ENCODE data around the gene MDGA2. TPM values are rescaled to one million over a fixed set of nuclear protein-coding genes. Genes with fewer than 3 reads are reported as not detected.

MDGA2 gene
- total RNA-seq, 1 experiment from 2014 or later = not detected

- ATAC-seq = no peak
- Histone ChIP-seq H3K79me2 (ENCODE audit: insufficient read depth, low read length) (no peaks in the 10 kb centered on the region), H3K9ac (ENCODE audit: low read length) (no peak overlapping the region), H3K27ac (ENCODE audit: low read depth, low read length) (no peak overlapping the region), H3K4me2 (ENCODE audit: low read length) (no peak overlapping the region), H2AFZ (ENCODE audit: low read depth, low read length, poor library complexity, severe bottlenecking) (no peak overlapping the region), H3K36me3 (ENCODE audit: control insufficient read depth in 1 of 2, insufficient read depth in 2 of 2, low read length in 2 of 2) (no peaks in the 10 kb centered on the region), H3K4me3 (replicated peaks in 1 of 2; ENCODE audit: low read depth in 1 of 2, low read length in 2 of 2) (no peak overlapping the region), H3K9me2 (ENCODE audit: insufficient read depth) (no peaks in the 10 kb centered on the region), H3K4me1 (ENCODE audit: control insufficient read depth in 1 of 2, insufficient read depth in 2 of 2, low read length in 2 of 2) (no peaks in the 10 kb centered on the region), H3K27me3 (ENCODE audit: insufficient read depth, low read length) (no peaks in the 10 kb centered on the region), H3K9me3 (ENCODE audit: control insufficient read depth in 1 of 2, insufficient read depth in 1 of 2, low read depth in 1 of 2, low read length in 2 of 2) (no peaks in the 10 kb centered on the region), H4K20me1 (ENCODE audit: insufficient read depth) (no peaks in the 10 kb centered on the region)
- ChIA-PET POLR2A (no interaction called here), RAD21 (ENCODE audit: low non-redundant PET in 1 of 2, low total read pairs in 2 of 2, uncharacterized antibody in 2 of 2, unreplicated experiment in 2 of 2) (interaction anchor here in 1 of 2 experiments (0.6 kb wide), 1 partner anchor 890 kb away, joined by 5 read pairs; no protein-coding TSS in a partner anchor), CTCF (no interaction called here)
- TF ChIP-seq MAX (IDR thresholded peaks at IDR 0.05) (no peak), FOSL1 (IDR thresholded peaks at IDR 0.05; ENCODE audit: low read depth) (no peak), ZNF274 (IDR thresholded peaks at IDR 0.05; ENCODE audit: low read depth, low read length) (no peak), REST (IDR thresholded peaks at IDR 0.05; ENCODE audit: low read depth) (no peak)
- no TSS peak for BruUV-seq (replicated peaks)
- DNase-seq (ENCODE audit: low read depth, low spot score) = no peak
- intact Hi-C loops (cut with micrococcal nuclease) = no loop called here
Measured at GRCh38 chr14:47619392-47619791, 56.0 kb downstream of the MDGA2 start.

GRCh38 chr14:47606566-47606965 is 68.8 kb downstream of the MDGA2 start:
- intact Hi-C loops (cut with micrococcal nuclease) = no loop called here
- Histone ChIP-seq H3K36me3 (ENCODE audit: control insufficient read depth in 1 of 2, insufficient read depth in 2 of 2, low read length in 2 of 2) (no peaks in the 10 kb centered on the region), H3K4me3 (replicated peaks in 1 of 2; ENCODE audit: low read depth in 1 of 2, low read length in 2 of 2) (no peak overlapping the region), H3K9me3 (ENCODE audit: control insufficient read depth in 1 of 2, insufficient read depth in 1 of 2, low read depth in 1 of 2, low read length in 2 of 2) (no peaks in the 10 kb centered on the region), H3K27me3 (ENCODE audit: insufficient read depth, low read length) (no peaks in the 10 kb centered on the region), H2AFZ (ENCODE audit: low read depth, low read length, poor library complexity, severe bottlenecking) (no peak overlapping the region), H3K27ac (ENCODE audit: low read depth, low read length) (no peak overlapping the region), H4K20me1 (ENCODE audit: insufficient read depth) (no peaks in the 10 kb centered on the region), H3K9me2 (ENCODE audit: insufficient read depth) (no peaks in the 10 kb centered on the region), H3K4me1 (ENCODE audit: control insufficient read depth in 1 of 2, insufficient read depth in 2 of 2, low read length in 2 of 2) (no peaks in the 10 kb centered on the region), H3K79me2 (ENCODE audit: insufficient read depth, low read length) (no peaks in the 10 kb centered on the region), H3K4me2 (ENCODE audit: low read length) (no peak overlapping the region), H3K9ac (ENCODE audit: low read length) (no peak overlapping the region)
- DNase-seq (ENCODE audit: low read depth, low spot score) = no peak
- no TSS peak for BruUV-seq (replicated peaks)
- ChIA-PET POLR2A (no interaction called here), CTCF (no interaction called here), RAD21 (ENCODE audit: low non-redundant PET in 1 of 2, low total read pairs in 2 of 2, uncharacterized antibody in 2 of 2, unreplicated experiment in 2 of 2) (no interaction called here)
- TF ChIP-seq ZNF274 (IDR thresholded peaks at IDR 0.05; ENCODE audit: low read depth, low read length) (no peak), RAD21 (IDR thresholded peaks at IDR 0.05; ENCODE audit: low read depth) (no peak), EZH2phosphoT487 (IDR thresholded peaks at IDR 0.05; ENCODE audit: borderline replicate concordance) (no peak)
- no peak for ATAC-seq
